GM11168 (cell line): ENCODE measurements around the gene FBRS.

ENCODE experiments used
- in situ Hi-C: fragments of 300-500 bp; cut with MboI; formaldehyde crosslinking; loops from one replicate; pipeline ENCODE4 v1.12.0; 2022; ENCODE audit warnings: low sequenced_read_pairs; ENCODE audit not compliant: unreplicated experiment

FBRS gene

DNA sequence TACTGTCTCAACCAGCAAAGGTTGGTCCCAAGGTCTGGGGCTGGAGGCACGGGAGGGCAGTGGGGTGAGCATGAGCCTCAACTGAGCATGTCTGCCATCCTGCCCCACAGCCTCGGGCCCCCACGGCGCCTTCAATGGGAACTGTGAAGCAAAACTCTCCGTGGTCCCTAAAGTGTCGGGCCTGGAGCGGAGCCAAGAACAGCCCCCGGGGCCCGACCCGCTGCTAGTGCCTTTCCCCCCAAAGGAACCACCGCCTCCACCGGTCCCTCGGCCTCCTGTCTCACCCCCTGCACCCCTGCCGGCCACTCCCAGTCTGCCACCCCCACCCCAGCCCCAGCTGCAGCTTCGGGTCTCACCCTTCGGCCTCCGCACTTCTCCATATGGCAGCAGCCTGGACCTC is 4.2 kb downstream of the FBRS start:
- in situ Hi-C loops = no loop called here

DNA sequence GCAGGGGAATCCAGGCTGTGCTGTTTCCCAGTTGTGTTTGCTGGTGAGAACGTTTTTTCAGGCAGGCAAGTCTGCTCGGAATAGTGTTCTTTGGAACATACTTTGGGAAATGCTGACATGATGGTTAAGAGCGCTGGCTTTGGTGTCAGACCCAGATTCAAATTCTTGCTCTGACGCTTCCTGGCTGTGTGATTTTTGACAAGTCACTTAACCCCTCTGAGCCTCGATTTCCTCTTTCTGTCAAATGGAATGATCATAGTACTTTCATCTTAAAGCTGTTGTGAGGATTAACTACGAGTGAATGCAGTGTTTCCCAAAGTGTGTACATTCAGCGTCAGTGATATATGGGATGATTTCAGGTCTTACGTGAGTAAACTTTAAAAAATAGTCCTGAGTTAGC is 4.8 kb downstream of the FBRS start:
- in situ Hi-C loops = no loop called here

DNA sequence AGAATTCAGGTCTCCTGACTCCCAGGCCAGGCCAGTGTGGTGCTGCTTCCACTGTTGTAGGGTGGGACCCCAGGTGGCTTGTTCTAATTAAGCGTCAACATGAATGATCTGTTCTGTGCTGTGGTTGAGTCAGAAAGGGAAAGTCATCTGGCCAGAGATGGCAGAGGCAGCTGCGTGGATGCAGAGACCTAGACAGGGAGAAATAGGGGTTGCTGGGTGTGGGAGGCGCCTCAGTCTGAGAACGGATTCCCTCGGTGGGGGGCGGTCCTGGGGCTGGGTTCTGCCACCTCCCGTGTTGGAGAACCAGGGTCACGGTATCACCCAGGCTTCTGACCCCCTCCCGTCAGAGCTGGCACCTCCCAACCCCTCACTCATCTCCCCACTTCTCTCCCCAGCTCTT is 5.6 kb downstream of the FBRS start:
- in situ Hi-C loops = no loop called here

DNA sequence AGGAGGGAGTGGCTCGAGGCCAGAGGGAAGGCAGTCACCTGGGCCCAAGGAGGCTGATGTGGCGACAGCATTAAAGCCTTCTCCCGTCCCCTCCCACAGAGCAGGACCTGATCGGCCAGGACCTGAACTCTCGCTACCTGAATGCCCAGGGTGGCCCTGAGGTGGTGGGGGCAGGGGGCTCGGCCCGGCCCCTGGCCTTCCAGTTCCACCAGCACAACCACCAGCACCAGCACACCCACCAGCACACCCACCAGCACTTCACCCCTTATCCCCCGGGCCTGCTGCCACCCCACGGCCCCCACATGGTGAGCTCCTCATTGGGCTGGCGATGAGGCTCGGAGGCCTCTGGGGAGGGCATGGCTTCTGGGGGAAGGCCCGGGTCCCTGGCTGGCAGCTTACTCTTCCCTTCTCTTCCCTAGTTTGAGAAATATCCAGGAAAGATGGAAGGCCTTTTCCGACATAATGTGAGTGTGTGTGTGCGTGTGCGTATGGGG is 6.4 kb downstream of the FBRS start:
- in situ Hi-C loops = no loop called here

DNA sequence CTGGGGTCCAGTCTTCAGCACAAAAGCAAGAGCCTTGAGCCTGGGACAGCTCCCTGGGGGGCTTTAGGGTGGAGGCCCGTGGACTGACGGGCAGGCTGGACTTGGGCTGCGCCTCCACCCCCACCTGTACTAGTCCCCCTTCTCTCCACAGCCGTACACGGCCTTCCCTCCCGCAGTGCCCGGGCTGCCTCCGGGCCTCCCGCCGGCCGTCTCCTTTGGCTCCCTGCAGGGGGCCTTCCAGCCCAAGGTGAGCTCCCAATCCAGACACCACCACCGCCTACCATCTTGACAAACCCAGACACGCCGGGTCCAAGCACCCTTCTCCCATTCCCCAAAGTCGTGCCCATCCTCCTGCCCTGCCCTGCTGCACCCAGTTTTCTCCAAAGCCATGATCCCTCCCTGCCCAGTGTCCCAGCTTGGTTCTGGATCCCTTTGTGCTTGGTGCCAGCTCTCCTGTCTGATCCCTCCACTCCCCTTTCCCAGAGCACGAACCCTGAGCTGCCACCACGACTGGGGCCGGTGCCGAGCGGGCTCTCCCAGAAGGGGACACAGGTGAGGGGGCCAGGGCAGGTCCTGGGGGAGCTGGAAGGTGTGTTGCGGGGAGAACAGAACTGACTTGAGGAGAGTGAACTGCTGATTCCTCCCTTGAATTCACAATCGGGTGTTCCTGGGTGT is 7.1 kb downstream of the FBRS start:
- in situ Hi-C loops = no loop called here

DNA sequence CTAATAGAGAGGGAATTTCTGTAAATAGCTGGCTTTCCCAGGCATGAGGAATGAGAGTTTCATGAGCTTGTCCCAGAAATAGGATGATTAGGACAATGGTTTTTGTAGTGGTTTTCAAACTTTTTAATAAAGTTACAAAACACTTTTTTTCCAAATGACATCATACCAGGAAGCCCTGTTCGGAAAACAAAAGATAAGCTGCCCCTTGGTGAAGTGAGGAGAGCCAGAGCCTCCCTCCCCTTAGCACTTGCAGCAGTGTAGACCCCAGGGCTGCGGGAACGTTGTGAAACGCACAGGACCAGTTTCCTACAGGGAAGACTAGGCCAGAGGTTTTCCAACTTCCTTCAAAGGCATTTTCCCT is 7.6 kb downstream of the FBRS start:
- in situ Hi-C loops = no loop called here

DNA sequence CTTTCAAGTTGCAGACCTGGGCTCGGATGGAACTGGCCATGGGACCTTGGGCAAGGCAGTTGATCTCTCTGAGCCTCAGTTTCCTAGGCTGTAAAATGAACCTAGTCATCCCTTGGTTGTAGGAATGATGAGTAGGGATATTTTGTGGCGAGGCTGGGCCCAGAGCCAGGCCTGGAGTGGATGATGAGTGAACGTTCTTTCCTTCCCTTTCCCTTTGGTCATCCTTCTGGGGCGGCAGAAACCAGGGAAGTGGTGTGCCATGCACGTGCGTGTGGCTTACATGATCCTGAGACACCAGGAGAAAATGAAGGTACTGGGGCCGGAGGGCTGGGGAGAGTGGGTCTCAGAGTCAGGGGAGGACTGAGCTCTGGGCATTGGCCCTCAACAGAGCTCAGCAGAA is 8.4 kb downstream of the FBRS start:
- in situ Hi-C loops = no loop called here

DNA sequence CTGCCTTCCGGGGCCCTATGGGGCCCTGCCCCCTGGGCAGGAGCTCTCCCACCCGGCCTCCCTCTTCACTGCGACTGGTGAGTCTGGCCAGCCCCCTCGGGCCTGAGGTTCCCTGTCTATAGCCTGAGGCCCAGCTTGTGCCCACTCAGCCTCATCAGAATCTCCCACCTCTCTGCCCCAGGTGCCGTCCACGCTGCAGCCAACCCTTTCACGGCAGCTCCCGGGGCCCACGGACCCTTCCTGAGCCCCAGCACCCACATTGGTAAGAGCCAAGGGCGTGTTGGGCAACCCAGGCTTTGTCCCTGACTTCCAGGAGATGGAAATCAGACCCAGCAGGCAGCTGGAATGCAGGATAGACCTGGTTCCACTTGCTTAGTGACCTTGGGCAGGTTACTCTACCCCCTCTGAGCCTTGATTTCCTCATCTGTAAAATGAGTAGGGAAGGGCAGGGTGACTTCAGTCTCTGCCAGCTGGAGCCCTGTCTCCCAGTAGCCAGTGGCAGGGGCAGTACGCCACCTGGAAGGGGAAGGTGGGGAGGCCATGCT is 9.2 kb downstream of the FBRS start:
- in situ Hi-C loops = no loop called here

DNA sequence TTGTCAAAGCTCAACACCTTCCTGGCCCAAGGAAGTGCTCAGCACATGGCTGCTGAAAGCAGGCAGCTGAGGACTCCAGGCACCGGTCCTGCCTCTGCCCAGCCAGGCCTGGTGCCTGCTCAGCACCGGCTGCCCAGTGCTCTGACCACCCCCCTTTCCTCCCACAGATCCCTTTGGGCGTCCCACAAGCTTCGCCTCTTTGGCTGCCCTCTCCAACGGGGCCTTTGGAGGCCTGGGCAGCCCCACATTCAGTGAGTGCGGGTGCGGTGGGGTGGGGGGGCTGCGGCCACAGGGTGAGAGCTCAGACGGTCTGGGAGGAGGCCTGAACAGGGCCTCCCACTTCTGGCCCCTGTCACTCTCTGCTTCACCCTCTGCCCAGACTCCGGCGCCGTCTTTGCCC is 10.2 kb downstream of the FBRS start:
- in situ Hi-C loops = no loop called here

DNA sequence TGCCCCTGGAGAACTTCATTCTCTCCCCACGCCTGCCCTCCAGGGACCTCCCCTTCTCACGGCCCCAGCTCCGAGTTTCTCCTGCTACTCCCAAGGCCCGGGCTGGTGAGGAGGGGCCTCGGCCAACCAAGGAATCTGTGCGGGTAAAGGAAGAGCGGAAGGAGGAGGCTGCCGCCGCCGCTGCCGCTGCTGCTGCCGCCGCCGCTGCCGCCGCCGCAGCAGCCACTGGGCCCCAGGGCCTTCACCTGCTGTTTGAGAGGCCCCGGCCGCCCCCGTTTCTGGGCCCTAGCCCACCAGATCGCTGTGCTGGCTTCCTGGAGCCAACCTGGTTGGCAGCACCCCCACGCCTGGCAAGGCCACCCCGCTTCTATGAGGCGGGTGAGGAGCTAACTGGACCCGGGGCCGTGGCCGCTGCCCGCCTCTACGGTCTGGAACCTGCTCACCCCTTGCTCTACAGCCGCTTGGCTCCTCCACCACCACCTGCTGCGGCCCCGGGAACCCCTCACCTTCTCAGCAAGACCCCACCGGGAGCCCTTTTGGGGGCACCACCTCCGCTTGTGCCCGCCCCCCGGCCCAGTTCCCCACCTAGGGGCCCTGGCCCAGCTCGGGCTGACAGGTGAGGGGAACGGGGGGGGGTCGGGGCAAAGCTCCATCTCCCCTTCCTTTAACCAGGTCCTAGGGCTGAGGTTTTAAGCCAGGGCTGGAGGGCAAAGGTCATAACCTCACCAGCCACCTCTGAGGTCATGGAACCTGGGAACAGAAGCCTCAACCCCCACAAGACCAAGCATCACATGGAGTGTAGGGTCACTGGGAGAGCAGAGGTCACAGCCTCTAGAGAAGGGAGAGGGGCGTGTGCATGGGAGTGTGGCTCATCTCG is 11.0 kb downstream of the FBRS start:
- in situ Hi-C loops = no loop called here

DNA sequence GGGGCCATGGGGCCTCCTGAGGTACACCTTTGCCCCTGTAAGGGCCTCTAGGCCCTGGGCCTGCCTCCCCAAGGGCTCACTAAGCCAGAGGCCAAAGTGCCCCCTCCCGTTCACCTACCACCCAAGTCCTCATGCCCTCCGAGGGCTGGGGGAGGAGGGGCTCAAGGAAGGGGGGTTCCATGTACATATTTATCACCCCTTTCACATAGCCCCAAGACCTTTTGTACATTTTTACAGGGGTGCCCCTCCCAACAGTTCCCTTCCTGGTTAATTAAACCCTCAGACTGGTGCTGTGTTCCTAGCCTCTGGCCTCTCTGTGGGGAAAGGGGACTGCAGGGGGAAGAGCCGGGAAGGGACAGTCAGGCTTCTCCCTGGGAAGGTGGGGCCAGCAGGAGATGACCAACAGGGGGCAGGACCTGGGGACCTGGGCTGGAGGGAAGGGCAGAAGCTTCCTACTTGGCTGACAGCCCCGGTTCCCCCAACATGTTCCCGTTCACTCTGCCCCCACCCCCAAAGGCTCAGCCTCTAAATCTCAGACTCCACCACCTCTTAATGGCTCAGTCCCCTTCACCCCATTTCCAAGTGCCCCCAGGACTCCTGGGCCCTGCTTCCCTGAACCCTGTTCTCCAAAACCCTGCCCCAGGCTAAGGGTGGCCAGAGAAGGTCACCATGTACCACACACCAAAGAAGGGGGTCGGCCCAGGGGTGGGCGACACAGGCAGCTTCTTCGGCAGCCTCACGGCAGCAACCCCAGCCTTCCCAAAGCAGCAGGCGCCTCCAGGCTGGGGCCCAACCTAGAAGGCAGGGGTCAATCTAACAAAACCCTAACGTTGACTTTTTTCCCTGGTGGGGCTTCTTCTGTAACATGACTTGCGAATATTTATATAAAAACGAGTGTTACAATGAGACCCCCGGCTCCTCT is 11.9 kb downstream of the FBRS start:
- in situ Hi-C loops = no loop called here

DNA sequence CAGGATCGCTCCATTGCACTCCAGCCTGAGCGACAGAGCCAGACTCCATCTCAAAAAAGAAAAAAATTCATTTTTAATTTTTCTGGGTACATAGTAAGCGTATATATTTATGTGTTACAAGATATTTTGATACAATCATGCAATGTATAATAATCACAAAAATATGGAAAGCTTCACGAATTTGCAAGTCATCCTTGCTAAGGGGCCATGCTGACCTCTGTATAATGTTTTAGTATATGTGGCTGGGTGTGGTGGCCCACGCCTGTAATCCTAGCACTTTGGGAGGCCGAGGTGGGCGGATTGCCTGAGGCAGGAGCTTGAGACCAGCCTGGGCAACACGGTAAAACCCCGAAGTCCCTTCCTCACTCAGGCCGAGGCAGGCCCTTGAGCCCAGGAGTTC is 16.9 kb downstream of the FBRS start:
- in situ Hi-C loops = no loop called here

DNA sequence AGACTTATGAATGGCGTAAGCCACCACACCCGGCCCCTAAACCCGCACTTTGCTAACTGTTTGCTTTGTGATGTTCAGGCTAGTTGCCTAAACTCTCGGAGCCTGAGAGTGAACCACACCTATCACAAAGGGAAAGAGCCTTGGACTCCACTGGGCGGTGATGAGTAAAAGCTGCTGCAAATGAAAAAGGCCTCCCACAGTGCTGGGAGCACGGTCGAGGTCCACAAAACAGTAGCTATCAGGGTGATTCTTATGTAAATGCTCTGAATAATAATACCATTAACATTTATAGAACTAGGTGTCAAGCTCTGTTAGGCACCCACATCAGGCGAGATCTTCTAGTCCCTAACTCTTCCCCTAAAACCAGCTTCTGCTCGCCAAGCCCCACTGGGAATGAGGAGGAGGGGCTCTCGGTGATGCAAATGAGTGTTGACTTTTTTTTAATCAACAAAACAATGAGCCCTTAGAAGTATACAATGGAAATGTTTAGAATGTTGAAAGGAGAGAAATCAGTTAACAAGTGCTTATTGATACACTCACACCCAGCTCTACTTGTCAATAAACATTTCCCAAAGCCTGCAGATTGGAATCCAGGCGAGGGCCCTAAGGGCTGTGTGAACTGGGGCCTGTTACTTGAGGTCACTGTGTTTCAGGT is 19.8 kb downstream of the FBRS start:
- in situ Hi-C loops = no loop called here

DNA sequence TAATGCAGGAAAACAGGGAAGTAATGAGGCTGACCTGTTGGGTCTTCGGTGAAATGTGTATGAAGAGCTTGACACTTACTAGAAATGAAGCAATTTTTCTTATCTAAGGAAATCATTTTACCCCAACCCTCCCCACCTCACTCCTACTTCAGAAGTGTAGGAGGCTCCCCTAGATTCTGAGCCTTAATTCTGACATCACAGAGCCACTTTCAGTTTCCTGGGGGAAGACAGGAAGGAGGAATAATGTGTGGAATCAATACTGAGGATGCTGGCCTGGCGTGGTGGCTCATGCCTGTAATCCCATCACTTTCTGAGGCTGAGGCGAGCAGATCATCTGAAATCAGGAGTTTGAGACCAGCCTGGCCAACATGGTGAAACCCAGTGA is 20.3 kb downstream of the FBRS start:
- in situ Hi-C loops = no loop called here

DNA sequence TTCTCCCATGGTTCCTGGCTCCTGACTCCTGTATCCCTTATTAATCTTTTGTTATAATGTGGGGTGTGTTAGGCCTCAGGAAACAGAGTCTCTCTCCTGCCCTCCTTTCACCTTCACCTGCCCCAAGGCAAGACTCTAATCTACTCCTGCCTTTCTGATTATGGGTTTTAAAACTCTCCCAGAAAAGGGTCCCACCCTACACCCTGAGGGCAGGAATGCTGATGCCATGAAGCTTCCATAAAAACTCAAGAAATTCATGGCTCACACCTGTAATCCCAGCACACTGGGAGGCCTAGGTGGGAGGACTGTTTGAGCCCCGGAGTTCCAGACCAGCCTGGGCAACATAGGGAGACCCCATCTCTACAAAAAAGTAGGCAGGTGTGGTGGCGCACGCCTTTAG is 22.1 kb downstream of the FBRS start:
- in situ Hi-C loops = no loop called here

DNA sequence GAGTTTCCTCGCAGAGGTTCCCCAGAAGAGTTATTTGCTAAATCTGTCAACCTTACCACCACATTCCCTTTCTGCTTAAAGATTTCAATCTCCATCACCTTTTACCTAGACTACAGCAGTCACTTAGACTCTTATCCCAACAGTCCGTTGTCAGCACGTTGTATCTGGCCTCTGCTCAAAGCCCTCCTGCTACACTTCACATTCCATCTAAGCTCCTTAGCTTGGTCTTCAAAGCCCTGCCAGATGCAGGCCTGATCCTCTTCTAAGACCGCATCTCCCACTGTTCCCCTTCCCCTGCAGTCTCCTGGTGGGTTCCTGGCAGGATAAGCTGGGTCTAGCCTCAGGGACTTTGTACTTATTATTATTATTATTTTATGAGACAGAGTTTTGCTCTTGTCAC is 30.5 kb downstream of the FBRS start:
- in situ Hi-C loops = no loop called here

DNA sequence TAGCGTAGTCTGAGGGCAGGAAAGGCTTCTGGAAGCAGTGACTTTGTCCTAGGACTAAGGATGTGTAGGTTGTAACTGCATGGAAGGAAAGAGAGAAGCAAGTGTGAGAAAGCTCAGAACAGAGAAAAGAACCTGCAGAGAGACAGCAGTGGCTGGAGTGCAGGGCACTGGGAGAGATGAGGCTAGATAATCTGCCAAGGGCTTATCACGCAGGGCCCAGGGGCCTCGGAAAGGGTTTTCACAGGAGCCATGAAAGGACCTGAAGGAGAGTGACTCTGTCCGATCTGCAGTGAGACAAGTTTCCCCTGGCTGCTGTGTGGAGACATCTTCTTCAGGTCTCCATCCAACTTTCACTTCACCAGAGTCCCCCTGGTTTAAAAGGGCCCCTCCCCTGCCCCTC is 33.7 kb downstream of the FBRS start:
- in situ Hi-C loops = no loop called here

DNA sequence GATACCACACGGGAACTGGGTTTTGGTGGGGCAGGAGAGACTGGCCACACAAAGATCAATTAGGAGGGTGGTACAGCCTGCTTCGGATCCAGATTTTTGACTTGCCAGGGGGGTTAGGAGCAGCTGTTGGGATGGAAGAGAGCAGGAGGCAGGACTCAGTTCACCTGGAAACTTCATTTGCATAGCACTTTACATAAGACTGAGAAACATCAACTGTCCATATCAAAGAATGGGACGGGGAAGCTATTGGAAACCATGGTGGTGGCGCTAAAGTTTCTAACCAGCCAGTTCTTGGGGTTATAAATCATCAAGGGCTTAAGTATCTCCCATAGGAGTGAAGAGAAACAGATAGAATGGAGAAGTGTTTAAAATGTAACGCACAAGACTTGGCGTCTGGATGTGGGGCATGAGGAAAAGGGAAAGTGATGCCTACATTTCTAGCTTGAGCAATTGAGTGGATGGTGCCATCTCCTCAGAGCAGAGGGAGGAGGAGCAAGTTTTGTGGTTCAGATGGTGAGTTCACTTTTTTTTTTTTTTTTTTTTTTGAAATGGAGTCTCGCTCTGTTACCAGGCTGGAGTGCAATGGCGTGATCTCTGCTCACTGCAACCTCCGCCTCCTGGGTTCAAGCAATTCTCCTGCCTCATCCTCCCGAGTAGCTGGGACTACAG is 34.3 kb downstream of the FBRS start:
- in situ Hi-C loops = no loop called here

DNA sequence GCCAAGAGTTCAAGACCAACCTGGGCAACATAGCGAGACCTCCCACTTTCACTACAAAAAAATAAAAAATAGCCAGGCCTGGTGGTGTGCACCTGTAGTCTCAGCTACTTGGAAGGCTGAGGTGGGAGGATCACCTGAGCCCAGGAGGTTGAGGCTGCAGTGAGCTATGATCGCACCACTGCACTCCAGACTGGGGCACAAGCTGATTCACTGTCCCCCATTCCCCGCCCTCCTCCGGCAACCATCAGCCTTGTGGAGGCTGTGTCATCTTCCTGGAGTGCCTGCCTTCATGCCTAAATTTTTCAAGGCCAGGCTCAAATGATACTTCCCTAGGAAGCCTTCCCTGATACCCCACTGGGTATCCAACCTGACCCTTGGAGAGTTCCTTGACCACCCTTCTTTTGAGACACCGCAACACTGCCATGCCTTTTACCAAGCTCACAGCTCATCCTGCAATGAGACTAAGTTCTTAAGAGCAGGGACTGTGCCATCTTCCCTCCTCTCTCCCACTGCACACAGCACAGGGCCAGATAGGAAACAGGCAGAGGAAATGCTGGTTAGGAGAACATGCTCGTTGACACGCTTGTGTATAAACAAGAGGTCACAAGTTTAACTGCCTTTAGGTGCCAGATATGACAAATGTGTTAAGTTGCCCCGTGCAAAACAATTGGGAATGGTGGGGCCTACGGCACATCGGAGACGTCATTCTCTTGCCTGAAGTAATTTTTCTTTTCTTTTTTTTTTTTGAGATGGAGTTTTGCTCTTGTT is 36.9 kb downstream of the FBRS start:
- in situ Hi-C loops = no loop called here
